HG03442 (cell line): ENCODE data around the gene APH1B.

ENCODE experiments used
- ATAC-seq: cut with Tn5 transposase; IDR thresholded peaks from one replicate; pipeline ENCODE4 v1.9.1; 2021; ENCODE audit warnings: mild to moderate bottlenecking, moderate library complexity; ENCODE audit not compliant: unreplicated experiment

Gene APH1B

GRCh38 chr15:63350178-63350621 is 72.8 kb downstream of the APH1B start:
- no peak for ATAC-seq

GRCh38 chr15:63351170-63351569 is 73.8 kb downstream of the APH1B start:
- no peak for ATAC-seq

- no peak for ATAC-seq
Observed at GRCh38 chr15:63352808-63353207, 75.4 kb downstream of the APH1B start.

- ATAC-seq = no peak
Observed at GRCh38 chr15:63353261-63353660, 75.9 kb downstream of the APH1B start.

- ATAC-seq = no peak
Observed at GRCh38 chr15:63353887-63354286, 76.5 kb downstream of the APH1B start.

- no peak for ATAC-seq
Observed at GRCh38 chr15:63354821-63355650, 77.6 kb downstream of the APH1B start.

- no peak for ATAC-seq
Observed at GRCh38 chr15:63357061-63357460, 79.7 kb downstream of the APH1B start.

GRCh38 chr15:63357731-63358130 is 80.3 kb downstream of the APH1B start:
- no peak for ATAC-seq

GRCh38 chr15:63358241-63359029 is 81.0 kb downstream of the APH1B start:
- ATAC-seq = no peak
